H1 (cell line): ENCODE data around the gene NOTCH4. TPM values are rescaled to one million over a fixed set of nuclear protein-coding genes. Genes with fewer than 3 reads are reported as not detected.

ENCODE experiments used
- BACH1 ChIP-seq: IDR thresholded peaks from 2 replicates; pipeline ENCODE4 v1.6.1; 2012; ENCODE audit warnings: low read length, improper control_type of control experiment
- BCL11A ChIP-seq, 2 experiments: IDR thresholded peaks; one replicate each; pipeline ENCODE4 v1.6.1; 2011; ENCODE audit warnings: low read depth in 2 of 2, low read length in 2 of 2, mild to moderate bottlenecking in 2 of 2
- EP300 ChIP-seq, 2 experiments: IDR thresholded peaks; 1 replicate in 1 of 2; 2 replicates in 1 of 2; pipeline ENCODE4 v1.6.1; 2011 to 2012; ENCODE audit warnings: low read depth in 2 of 2, low read length in 2 of 2, mild to moderate bottlenecking in 2 of 2, borderline replicate concordance in 1 of 2, inconsistent platforms in 1 of 2, moderate library complexity in 1 of 2
- MAFK ChIP-seq: IDR thresholded peaks from 2 replicates; pipeline ENCODE4 v1.6.1; 2012; ENCODE audit warnings: low read depth, mild to moderate bottlenecking, improper control_type of control experiment, low read length
- RAD21 ChIP-seq, 2 experiments: IDR thresholded peaks in 1 of 2; conservative IDR thresholded peaks in 1 of 2; 2 replicates each; pipeline ENCODE4 v1.6.1; 2011; ENCODE audit warnings: low read depth in 2 of 2, low read length in 2 of 2, improper control_type of control experiment in 1 of 2, inconsistent platforms in 1 of 2, mild to moderate bottlenecking in 1 of 2, moderate library complexity in 1 of 2
- RXRA ChIP-seq: IDR thresholded peaks from 2 replicates; pipeline ENCODE4 v1.6.1; 2011; ENCODE audit warnings: low read depth, mild to moderate bottlenecking, low read length, moderate library complexity; ENCODE audit not compliant: insufficient read depth
- polyA plus RNA-seq, 7 experiments: library from polyadenylated mRNA; depleted of rRNA in 3 of 7; stranded (reverse) in 5 of 7; unstranded in 2 of 7; fragments of >200 nt in 5 of 7; fragments of 200-250 nt in 2 of 7; gene quantifications; 1 replicate in 5 of 7; 2 replicates in 1 of 7; 4 replicates in 1 of 7; pipeline versions ENCODE4 v1.2.1 to v1.2.3, GENCODE V29; 2011 to 2013; ENCODE audit warnings: missing spikeins in 2 of 7, mixed read lengths in 2 of 7
- total RNA-seq: library from RNA; stranded (reverse); fragmentation: NEBNext Ultra II Directional; extraction: Animal tissue kit (Norgen Biotek cat#: 25700); gene quantifications from 2 replicates; pipeline ENCODE4 v1.2.1, GENCODE V29; 2021
- TF ChIP-seq, protein P1 (sequence below): fragments of 300-600 bp; sonication (generic); IDR thresholded peaks from 2 replicates; pipeline ENCODE4 v1.7.1; 2012; ENCODE audit warnings: low read length, moderate library complexity, mild to moderate bottlenecking, inconsistent platforms; ENCODE audit not compliant: insufficient replicate concordance

The NOTCH4 gene
- total and polyA plus RNA-seq, 2 of the 8 experiments (the other 6 are each of a cell fraction or from before 2014, with no cell fraction given), result 1.9 to 2.8 TPM

DNA sequence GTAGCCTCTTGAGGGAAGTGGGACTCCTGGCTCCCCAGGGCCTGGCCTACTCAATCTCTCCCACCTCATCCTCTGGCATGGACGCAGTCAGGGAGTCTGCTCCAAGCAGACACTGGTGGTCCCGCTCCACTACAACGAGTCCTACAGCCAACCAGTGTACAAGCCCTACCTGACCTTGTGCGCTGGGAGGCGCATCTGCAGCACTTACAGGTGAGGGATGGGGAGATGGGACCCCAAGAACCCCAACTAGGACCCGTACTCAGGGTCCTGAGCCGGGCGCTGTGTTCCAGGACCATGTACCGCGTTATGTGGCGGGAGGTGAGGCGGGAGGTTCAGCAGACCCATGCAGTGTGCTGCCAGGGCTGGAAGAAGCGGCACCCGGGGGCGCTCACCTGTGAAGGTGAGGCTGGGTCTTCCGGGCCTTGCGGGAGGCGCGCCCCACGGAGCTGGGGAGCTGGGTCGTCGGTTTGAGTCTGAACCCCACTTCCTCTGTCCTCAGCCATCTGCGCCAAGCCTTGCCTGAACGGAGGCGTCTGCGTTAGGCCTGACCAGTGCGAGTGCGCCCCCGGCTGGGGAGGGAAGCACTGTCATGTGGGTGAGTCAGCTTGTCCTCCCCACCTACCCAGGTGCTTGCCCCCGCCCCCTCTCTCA is 57.3 kb downstream of the NOTCH4 start (continued):
- TF ChIP-seq RAD21 (IDR thresholded peaks at IDR 0.05 in 1 of 2, conservative IDR thresholded peaks at IDR 0.05 in 1 of 2; ENCODE audit: low read depth in 2 of 2, low read length in 2 of 2) (peak; percentile 71 to 74), RXRA (no peak), BACH1 (peak; percentile 50; the same call in 1 of the 2 replicates), BCL11A (IDR thresholded peaks at IDR 0.05; ENCODE audit: low read depth in 2 of 2, low read length in 2 of 2) (no peak), EP300 (IDR thresholded peaks at IDR 0.05; ENCODE audit: borderline replicate concordance in 1 of 2, low read depth in 2 of 2, low read length in 2 of 2) (no peak), MAFK (peak; percentile 34; the same call in 1 of the 2 replicates)
- TF ChIP-seq, protein P1, sequence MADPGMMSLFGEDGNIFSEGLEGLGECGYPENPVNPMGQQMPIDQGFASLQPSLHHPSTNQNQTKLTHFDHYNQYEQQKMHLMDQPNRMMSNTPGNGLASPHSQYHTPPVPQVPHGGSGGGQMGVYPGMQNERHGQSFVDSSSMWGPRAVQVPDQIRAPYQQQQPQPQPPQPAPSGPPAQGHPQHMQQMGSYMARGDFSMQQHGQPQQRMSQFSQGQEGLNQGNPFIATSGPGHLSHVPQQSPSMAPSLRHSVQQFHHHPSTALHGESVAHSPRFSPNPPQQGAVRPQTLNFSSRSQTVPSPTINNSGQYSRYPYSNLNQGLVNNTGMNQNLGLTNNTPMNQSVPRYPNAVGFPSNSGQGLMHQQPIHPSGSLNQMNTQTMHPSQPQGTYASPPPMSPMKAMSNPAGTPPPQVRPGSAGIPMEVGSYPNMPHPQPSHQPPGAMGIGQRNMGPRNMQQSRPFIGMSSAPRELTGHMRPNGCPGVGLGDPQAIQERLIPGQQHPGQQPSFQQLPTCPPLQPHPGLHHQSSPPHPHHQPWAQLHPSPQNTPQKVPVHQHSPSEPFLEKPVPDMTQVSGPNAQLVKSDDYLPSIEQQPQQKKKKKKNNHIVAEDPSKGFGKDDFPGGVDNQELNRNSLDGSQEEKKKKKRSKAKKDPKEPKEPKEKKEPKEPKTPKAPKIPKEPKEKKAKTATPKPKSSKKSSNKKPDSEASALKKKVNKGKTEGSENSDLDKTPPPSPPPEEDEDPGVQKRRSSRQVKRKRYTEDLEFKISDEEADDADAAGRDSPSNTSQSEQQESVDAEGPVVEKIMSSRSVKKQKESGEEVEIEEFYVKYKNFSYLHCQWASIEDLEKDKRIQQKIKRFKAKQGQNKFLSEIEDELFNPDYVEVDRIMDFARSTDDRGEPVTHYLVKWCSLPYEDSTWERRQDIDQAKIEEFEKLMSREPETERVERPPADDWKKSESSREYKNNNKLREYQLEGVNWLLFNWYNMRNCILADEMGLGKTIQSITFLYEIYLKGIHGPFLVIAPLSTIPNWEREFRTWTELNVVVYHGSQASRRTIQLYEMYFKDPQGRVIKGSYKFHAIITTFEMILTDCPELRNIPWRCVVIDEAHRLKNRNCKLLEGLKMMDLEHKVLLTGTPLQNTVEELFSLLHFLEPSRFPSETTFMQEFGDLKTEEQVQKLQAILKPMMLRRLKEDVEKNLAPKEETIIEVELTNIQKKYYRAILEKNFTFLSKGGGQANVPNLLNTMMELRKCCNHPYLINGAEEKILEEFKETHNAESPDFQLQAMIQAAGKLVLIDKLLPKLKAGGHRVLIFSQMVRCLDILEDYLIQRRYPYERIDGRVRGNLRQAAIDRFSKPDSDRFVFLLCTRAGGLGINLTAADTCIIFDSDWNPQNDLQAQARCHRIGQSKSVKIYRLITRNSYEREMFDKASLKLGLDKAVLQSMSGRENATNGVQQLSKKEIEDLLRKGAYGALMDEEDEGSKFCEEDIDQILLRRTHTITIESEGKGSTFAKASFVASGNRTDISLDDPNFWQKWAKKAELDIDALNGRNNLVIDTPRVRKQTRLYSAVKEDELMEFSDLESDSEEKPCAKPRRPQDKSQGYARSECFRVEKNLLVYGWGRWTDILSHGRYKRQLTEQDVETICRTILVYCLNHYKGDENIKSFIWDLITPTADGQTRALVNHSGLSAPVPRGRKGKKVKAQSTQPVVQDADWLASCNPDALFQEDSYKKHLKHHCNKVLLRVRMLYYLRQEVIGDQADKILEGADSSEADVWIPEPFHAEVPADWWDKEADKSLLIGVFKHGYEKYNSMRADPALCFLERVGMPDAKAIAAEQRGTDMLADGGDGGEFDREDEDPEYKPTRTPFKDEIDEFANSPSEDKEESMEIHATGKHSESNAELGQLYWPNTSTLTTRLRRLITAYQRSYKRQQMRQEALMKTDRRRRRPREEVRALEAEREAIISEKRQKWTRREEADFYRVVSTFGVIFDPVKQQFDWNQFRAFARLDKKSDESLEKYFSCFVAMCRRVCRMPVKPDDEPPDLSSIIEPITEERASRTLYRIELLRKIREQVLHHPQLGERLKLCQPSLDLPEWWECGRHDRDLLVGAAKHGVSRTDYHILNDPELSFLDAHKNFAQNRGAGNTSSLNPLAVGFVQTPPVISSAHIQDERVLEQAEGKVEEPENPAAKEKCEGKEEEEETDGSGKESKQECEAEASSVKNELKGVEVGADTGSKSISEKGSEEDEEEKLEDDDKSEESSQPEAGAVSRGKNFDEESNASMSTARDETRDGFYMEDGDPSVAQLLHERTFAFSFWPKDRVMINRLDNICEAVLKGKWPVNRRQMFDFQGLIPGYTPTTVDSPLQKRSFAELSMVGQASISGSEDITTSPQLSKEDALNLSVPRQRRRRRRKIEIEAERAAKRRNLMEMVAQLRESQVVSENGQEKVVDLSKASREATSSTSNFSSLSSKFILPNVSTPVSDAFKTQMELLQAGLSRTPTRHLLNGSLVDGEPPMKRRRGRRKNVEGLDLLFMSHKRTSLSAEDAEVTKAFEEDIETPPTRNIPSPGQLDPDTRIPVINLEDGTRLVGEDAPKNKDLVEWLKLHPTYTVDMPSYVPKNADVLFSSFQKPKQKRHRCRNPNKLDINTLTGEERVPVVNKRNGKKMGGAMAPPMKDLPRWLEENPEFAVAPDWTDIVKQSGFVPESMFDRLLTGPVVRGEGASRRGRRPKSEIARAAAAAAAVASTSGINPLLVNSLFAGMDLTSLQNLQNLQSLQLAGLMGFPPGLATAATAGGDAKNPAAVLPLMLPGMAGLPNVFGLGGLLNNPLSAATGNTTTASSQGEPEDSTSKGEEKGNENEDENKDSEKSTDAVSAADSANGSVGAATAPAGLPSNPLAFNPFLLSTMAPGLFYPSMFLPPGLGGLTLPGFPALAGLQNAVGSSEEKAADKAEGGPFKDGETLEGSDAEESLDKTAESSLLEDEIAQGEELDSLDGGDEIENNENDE, result no peak
